Activated effector memory CD4-positive, alpha-beta T cell treated with anti-CD3 and anti-CD28 coated beads, Interleukin-2, amount 50 U/mL, for 16 hours (primary cell): Measurements from ENCODE around the gene SPTAN1.
"Not testable (repeated sequence)": the region's sequence is repeated elsewhere in the genome, so short reads cannot be mapped to it uniquely, and the experiment has no call there.

ENCODE experiments used
- DNase-seq: peaks from one replicate; pipeline ENCODE4 v3.0.0-alpha.2; 2020

SPTAN1 gene

DNA sequence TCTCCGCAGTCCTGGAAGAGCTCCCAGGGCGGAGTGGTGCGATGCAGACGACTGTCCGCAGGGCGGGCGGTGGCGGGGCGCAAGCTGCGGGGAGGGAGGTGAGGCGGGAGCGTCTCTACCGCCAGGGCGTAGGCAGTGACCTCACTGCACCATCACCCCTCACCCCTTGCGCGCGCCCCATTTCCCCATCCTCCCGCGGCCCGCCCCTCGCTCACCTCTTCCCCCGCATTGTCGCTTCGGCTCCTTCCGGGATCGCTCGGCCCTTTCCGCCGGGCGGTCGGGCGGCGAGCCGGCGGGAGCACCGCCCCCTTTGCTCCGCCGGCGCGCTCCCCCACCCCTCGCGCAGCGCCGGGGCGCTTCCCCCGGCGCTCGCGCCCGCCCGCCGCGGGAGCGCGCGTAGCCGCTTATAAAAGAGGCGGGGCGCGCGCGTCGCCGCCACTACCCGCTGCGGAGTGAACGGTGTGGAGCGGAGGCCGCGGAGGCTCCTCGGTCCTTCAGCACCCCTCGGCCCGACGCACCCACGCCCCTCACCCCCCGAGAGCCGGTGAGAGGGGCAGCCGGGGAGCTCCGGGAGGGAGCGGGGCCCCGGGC, at the start of gene SPTAN1:
Gene SPTAN1 (plus strand): TSS at position 435 of the 591 bp plus-strand sequence. CDS start 14,154 bp downstream, outside the sequence.
- peak; percentile 97 for DNase-seq

DNA sequence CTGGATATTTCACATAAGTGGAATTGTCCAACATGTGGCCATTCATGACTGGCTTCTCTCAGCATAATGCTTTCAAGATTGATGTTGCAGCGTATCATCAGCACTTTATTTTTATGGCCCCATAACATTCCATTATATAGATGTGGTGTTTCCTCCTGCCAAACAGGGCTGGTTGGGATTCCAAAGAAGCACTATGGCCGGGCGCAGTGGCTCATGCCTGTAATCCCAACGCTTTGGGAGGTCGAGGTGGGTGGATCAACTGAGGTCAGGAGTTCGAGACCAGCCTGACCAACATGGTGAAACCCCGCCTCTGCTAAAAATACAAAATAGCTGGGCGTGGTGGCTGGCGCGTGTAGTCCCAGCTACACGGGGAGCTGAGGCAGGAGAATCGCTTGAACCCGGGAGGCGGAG, 49.0 kb upstream of the SPTAN1 start:
- DNase-seq: not testable (repeated sequence)

DNA sequence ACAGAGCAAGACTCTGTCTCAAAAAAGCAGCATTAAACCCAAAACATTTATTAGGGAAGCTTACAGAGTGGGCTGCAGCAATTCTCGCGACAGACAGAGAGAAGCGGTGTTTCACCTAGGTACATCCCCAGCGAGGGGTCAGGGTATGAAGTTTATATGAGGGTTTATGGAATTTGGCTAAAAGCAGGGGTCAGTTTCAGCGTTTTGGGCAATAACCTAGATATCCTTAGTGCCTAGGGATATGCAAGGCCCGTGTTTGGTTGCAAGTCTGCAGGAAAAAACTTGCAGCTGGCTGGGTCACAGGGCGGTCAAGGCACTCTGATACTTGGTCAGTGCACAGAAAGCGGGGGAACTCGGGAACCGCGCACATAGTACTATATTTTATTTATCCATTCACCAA, 48.5 kb upstream of the SPTAN1 start:
- no peak for DNase-seq

DNA sequence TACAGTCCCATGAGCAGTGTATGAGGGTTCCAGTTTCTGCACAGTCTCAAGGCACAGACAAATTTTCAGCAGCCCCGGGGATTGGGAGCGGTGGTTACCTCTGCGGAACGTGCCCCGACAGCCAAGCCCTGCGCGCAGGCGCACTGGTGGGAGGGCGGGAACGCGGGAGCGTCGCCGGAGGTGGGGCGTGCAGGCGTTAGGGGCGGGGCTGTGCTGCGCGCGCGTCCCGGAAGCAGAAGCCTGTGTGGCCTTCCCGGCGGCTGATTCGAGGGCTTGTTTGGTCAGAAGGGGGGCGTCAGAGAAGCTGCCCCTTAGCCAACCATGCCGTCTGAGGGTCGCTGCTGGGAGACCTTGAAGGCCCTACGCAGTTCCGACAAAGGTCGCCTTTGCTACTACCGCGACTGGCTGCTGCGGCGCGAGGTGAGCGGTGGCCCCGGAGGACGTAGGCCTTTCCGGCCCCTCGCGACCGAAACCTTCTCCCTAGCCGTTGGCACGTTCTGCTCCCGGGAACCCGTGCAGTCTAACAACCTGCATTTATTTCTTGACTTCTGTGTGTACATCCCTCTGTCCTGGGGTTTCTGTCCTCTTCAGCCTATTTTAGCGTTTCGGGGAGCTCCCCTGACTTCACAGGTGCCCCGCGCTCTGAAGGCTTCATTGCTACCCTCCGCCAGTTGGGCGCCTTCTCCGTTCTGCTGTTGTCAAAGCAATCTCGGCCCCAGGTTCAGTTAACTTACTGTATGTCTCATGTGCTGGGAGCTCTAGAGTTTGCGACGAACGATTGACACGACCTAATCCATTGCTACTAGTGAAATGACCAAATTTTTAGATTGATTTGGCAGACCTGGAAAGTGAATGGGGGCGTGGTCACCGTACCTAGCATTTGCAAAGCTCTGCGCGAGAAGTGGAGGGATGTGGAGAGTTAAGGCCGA, 47.6 kb upstream of the SPTAN1 start, which contains the start of gene GLE1:
Gene GLE1 (plus strand): TSS at position 235 of the 929 bp plus-strand sequence. CDS start 87 bp downstream, at position 322.
- peak; percentile 99 for DNase-seq

DNA sequence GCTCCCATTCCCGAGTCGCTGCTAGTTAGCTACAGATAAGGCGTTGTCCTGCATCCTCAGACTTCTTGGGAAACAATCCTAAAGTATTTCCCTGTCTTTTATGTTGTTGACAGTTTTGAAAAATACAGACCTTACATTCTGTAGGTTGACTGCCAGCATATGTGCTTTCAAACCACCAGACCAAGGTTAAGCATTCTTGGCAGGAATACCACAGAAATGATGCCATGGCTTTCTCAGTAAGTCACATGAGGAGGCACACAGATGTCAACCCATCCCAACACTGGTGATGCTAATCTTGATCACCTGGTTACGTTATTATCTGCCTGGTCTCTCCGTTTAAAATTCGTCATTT, 47.0 kb upstream of the SPTAN1 start:
- DNase-seq: no peak

DNA sequence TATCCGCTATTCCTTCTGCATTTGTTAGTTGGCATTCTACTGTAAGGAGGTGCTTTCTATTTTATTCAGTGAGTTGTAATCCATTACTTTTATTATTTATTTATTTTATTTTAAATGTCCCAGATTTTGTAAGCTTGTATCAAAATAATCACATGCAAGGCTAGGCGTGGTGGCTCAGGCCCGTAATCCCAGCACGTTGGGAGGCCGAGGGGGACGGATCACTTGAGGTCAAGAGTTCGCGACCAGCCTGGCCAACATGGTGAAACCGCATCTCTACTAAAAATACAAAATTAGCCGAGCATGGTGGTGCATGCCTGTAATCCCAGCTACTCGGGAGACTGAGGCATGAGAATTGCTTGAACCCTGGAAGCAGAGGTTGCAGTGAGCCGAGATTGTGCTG, 46.5 kb upstream of the SPTAN1 start:
- DNase-seq: not testable (repeated sequence)

DNA sequence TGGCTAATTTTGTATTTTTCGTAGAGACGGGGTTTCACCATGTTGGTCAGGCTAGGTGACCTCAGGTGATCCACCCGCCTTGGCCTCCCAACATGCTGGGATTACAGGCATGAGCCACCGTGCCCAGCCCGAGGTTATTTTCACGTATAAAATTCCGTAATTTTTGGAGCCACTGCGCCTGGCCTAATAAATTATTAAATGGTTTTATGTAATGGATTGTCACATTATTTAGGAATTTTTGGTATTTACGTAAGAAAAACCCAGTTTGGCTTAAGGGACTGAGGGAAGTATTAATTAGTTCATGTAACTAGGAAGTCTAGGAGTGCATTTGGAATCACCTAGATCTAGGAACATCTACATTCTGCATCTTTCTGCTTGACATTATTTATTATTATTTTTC, 39.6 kb upstream of the SPTAN1 start:
- peak; percentile 38 for DNase-seq

DNA sequence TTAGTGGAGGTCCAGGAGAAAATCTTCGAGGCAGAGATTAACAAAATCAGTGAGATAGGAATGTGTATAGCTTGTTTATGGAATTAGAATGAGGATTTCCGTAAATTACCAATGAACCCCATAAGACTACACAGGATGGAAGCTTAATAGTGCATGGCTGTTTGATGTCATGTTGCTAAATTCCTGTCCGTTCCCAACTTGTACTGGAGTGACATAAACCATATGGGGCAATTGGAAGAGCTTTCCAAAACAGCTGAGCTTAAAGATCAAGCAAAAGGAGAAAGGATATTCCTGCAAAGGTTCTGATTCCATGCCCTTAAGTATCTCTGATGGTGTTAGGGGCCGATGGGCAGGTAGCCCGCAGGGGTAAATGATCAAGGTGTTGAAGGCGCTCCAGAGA, 30.4 kb upstream of the SPTAN1 start:
- no peak for DNase-seq

DNA sequence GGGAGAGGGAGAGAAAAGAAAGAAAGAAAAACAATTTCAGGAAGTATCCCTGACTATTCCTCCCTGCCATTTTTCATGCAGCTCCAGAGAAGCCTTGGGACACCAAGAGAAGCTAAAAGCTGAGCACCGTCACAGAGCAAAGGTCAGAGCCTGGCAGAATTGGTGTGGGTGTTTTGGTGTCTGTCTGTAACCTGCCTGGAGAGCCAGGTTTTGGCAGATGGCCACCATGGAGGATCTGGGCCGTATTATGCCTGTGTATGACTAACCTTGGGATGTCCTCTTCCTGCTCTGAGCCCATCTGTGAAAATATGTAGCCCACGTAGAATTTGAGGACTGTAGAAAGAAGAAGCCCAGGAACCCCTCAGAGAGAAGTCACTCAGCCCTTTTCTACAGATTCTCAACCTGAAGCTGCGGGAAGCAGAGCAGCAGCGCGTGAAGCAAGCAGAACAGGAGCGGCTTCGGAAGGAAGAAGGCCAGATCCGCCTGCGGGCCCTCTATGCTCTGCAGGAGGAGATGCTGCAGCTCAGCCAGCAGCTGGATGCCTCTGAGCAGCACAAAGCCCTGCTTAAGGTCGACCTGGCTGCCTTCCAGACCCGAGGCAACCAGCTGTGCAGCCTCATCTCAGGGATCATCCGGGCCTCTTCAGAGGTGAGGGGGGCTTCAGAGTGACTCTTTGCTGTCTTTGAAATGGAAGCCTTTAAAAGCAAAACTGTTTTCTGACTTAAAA, 29.0 kb upstream of the SPTAN1 start:
- DNase-seq: no peak

DNA sequence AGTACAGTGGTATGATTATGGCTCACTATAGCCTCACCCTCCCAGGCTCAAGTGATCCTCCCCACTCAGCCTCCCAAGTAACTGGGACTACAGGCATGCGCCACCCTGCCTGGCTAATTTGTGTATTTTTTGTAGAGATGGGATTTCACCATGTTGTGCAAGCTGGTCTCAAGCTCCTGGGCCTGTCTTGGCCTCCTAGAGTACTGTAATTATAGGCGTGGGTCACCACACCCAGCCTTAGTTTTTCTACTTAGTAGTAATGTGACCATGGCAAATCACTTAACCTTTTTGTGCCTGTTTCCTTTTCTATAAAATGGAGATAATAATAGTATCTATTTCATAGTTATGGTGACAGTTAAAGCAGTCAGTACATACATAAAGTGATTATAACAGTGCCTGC, 25.7 kb upstream of the SPTAN1 start:
- no peak for DNase-seq

DNA sequence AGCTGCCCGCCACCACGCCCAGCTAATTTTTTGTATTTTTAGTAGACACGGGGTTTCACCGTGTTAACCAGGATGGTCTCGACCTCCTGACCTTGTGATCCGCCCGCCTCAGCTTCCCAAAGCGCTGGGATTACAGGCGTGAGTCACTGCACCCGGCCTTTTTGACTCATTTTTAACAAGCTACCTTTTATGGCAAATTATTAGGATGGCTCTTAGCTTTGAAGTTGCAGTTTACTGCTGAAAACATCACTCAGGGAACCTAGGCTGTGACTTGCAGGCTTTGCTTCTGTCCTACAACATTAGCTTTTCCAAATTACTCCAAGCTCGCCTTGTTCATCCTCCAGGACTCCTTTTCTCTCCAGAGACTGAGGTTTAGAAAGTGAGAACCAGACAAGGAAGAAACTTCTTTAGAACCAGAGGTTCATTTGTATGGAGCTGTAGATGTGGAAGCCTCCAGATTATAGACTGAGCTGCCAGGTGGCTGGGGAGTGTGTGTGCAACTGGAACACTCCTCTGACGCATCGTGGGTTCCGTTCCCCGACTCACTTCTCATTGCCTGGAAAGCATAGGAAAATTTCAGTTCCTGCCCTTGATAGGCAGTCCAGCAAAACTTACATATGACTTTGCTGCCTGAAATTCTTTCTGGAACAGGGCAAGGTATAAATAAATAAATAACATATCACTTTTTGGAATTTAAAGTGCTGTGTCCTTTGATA, 23.8 kb upstream of the SPTAN1 start:
- DNase-seq: no peak

DNA sequence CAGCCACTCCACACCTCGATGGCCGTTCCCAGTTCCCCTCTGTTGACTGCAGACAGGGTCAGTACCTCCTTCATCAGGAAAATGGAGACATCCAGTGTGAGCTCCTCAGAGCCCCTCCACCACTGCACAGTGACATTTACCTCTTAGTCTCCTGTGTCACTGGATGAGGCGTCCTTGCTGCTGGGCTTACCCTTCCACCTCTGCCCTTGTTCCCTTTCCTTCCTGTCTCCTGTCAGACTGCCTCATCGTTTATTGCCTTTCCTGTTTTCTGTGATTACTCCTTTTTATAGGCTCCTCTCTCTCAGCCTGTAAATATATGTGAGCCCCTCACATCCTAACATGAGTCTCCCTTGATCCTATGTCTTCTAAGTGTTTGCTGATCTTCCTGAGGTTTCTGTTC, 23.2 kb upstream of the SPTAN1 start:
- no peak for DNase-seq

DNA sequence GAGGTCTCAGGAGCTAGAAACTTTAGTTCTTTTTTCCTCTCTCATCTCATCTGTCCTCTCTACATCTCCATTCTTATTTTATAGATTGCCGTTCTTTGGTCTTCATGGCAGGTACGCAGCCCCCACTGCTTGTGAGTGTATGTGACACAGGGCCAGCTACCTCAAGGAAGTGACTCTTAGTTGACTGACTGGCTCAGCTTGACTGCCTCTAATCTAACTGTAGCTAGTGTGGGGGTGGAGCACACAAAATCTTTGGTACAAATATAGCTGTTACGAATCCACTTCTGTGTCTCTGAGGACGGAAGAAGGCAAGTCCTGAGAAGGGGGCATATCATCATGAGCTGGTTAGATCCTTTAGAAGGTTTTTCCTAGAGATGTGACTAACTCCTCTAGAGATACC, 19.8 kb upstream of the SPTAN1 start:
- no peak for DNase-seq

DNA sequence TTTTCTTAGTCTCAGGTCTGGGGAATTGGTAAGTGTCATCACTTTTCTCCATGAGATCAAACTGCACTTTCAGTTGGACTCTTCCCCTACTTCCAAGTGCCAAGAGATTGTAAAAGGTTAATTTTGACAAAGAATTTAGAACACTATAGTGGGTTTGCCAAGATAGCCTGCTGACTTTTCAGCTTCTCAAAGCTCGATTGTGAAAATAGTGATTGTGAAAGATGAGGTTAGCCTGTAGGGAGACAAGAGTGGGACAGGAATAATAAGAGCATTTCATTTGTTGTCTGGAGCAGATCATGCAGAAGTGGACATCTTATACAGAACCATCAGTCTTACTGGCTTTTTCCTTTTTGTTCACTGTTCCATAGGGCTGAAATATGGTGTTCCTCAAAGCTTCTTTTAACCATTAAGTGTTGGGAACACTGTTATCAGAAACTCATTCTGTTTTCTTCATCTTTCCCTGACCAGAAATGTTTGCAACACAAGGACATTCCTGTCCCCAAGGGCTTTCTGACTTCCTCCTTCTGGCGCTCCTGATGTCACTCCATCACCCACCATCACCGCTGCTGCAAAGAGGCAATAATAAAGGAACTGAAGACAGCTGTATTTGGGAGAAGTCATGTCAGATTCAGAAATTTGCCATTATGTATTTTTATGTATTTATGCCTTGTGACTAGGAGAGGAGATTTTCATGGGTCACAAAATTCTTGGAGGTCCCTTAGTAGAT, 11.6 kb upstream of the SPTAN1 start:
- DNase-seq: no peak

DNA sequence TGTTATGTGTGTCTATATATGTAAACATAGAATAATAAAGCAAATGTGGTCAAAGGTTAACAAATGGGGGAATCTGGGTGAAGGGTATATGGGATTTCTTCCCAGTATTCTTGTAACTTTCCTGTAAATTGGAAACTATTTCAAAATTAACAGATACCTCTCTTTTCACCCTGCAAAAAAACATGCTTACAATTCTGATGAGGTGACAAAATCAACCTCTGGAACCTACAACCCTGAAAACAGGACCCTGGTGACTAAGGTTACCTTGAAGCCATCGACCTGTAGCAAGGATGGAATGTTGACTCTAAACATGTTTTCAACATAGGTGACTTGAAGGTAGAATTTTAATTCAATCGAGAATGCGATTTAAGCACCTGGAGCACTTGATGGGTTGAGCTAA, 5.9 kb upstream of the SPTAN1 start:
- DNase-seq: no peak

DNA sequence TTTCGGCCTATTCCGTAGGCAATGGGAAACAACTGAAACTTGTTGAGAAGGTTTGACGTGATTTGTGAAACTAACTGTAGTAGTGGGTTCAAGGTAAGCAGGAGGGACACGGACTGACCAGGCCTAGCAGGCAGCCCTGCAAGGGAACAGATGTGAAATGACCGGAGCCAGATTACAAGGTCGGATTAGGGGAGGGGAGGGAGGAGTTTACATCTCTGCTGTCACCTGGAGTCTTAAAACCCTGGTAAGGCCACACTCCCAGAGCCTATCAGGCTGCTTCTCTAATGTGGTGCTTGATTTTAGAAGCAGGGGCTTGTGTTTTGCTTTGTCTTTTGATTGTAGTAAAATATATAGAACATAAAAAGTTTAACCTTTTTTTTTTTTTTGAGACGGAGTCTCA, 3.5 kb upstream of the SPTAN1 start:
- no peak for DNase-seq

DNA sequence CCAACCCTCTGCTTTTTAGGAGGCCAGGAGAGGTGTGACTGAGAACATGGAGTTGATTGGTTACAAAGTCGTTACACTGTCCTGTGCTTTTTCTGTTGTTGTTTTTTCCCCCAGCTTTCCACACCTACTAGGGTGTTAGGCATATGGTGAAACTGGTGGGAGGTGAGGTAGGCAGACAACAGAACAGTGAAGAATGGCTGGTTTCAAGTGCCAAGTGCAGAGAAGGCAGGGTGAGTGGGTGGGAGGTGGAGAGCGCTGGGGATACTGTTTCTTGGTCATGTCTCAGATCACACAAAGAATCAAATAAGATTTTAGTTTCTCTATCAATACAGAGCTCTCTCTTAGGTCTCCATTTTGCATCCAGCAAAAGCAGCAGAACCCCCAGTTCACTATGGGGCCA, 2.2 kb upstream of the SPTAN1 start:
- DNase-seq: peak; percentile 80

DNA sequence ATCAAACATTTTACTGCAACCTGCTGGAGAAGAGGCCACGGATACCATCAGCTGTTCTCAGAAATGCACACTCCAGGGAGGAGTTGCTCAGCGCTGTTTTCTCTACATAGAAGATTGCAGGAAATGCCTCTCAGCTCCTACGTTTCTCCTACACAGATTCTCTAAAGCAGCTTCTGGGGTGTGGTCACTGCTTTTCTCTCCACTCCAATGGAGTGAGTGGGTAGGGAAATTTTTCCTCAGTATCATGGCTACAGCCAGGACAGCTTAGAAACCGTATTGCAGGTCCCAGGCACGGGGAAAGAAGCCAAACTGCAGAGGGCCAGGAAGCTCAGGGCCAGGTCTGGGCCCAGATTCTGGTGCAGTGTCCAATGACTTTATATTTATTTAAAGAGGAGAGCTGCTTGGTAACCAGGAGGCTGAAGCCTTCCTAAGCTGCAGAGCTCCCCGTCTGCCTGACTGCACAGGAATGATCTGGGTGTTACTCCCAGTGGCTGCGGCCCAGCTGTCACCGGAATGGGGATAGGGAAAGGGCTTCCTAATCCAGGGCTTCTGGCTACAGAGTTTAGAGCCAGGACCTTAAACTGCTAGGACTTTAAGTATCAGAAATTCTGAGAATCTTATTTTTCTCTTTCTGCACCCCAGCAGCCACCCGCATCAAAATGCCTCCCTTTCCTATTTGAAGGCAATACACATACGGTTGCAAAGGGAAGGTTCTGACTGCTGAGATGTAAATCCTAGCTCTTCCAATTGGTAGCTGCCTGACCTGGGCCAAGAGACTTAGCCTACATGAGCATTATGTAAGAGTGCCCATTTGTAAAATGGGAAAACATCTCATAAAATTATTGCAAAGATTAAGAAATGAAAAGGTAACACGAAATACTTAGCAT, 1.4 kb upstream of the SPTAN1 start:
- DNase-seq: no peak

DNA sequence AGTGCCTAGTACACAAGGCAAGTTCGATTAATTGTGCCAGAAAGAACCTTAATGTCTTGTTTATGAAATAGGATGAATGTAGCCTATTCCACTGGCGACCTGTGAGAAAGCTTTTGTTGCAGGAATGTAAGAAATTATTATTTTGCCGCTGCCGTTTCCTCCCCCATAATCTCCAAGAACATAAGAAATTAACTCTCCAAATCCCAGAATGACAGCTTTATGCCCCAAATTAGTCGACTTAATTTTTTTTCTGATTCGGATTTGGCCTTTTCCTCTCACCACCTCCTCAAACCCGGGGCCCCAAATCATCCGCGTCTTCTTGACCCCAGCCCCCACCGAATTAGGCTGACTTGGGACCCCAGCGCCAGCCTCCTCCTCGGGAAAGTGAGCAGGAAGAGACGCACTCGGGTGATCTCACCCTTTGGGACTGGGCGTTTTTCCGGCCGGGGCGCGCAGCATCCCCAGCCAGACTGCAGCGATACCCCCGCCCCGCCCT, 682 bp upstream of the SPTAN1 start:
- no peak for DNase-seq

DNA sequence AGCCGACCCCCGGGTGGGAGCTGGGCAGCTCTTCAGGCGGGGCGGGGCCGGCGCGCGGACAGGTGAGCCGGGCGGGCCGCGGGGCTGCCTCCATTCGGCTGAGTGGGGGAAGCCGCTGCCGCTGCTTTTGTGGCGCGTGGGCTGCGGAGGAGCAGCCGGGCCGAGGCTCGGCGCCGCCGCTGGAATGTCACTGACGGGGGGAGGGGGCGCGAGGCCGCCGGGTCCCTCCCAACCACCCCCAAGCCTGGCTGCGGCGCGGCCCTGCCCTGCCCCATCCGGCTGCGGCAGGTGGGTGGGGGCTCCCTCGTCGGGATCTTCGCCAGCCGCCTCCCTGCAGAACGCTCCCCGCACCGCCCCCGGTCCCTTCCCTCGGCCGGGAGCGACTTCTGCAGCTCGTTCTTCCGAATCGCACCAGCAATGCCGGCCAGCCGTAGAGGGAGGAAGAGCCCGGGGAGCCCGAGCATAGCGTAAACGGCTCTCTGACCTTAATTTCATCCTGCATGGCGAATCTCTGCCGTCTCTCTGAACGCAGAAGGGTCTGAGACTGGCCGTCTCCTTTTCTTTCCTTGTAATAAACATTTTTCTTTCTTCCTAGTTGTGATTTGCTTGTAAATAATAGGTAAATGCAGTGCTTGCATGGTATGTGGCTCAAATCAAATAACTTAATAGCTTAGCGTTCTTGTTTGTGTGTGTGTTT, 505 bp downstream of the SPTAN1 start:
- peak; percentile 86 for DNase-seq
